HG03439 (cell line): ENCODE measurements around the gene EIF3K.
"Not testable (repeated sequence)": the region's sequence is repeated elsewhere in the genome, so short reads cannot be mapped to it uniquely, and the experiment has no call there.

Experiments
- ATAC-seq: cut with Tn5 transposase; IDR thresholded peaks from one replicate; pipeline ENCODE4 v1.9.1; 2021; ENCODE audit warnings: mild to moderate bottlenecking, moderate library complexity; ENCODE audit not compliant: unreplicated experiment

Gene EIF3K

DNA sequence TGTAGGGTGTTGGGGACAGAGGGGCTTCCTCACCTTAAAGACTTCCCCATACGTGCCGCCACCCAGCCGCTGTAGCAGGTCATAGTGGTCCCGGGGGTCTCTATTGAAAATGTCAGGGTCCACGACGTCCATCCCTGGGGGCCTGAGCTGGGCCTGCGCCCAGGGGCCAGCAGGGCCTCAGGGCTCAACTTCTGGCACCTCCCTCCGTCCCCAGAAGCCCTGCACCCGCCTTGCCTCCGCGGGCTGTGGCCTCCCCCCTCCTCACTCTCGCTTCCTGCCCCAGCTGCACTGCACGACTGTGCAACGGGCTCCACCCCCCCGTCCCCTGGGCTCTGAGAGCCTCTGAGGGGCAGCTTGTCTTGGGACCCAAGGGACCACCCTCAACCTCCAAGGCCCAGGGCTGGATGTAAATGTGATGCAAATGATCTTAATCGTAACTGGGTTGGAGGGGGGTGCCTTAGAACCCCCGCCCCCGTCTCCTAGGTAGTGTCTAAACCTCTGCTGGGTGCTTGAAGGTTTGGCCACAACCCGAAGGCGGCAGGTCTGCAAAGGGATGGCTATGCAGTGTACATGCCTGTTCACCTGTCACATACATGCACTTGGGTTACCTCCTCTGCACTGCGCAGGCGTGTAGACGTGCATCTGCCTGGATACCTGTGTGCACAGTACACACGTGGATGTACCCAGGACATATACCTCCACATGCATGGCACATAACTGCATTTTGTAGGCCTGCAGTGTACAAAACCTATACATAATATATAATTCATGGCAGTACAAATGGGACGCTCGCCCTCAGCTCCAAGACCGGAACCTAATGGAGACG, 1.0 kb upstream of the EIF3K start, which contains the start of gene MAP4K1:
TSS of gene MAP4K1 (minus strand) at position 190 of the 826 bp plus-strand sequence. CDS start at position 132, 58 bp downstream.
- peak; percentile 40 for ATAC-seq

DNA sequence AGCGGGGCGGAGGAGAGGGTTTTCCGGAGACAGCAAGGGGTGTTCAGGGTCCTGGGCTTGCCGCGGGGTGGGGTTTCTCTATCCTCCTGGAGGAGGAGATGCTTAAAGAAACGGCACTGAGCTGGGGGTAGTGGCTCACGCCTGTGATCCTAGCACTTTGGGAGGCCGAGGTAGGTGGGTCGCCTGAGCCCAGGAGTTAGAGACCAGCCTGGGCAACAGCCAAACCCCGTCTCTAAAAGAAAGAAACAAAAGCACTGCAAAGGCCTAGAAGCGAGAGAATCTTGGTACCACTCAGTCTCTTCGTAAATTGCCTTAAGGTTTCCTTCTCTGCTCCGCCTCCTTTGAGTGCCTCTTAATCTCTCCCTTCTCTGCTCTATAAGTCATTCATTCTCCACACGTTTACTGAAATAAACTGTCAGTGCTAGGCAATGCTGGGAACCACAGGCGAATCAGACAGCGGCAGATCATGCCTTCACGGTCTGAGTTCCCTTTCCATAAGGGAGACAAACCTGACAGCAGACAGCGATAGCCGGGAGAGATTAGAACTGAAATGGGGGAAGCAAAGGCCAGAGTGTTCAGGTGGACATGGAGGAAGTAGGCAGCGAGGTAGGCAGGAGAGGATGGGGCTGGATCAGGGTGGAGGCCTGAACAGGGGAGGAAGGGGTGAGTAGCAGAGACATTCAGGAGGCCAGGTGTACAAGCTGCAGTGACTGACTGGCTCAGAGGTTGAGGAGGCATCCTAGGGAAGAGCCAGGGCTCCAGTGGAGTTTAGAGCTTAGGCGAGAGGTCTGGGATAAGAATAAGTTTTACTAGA, 580 bp downstream of the EIF3K start:
- ATAC-seq, result no peak

DNA sequence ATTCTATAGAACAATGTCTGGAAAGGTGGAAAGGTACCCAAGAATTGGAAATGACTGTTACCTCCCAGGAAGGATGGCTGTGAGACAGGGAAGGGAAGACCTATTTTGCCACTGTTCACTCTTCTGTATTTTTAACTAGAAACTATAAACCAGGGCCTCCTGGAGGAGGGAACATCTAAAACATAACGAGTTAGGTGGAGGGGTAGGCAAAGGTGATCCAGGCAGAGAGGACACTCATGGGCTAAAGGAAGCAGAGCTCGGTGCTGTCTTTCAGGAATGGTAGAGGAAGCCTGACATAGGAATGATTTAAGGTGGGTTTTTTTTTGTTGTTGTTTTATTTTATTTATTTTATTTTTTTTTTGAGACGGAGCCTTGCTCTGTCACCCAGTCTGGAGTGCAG, 5.8 kb downstream of the EIF3K start:
- no peak for ATAC-seq

DNA sequence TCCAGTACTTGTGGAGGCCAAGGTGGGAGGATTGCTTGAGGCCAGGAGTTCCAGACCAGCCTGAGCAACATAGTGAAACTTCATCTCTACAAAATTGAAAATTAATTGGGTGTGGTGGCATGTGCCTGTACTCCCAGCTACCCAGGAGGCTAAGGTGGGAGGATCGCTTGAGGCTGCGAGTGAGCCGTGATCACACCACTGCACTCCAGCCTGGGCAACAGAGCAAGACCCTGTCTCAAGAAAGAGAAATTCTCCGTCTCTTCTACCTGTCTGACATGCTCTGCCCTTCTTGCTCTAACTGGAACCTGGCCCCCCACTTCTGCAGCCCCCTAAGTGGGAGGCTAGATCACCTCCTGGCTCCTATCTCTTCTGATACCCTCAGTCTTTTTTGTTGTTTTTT, 7.4 kb downstream of the EIF3K start:
- no peak for ATAC-seq

DNA sequence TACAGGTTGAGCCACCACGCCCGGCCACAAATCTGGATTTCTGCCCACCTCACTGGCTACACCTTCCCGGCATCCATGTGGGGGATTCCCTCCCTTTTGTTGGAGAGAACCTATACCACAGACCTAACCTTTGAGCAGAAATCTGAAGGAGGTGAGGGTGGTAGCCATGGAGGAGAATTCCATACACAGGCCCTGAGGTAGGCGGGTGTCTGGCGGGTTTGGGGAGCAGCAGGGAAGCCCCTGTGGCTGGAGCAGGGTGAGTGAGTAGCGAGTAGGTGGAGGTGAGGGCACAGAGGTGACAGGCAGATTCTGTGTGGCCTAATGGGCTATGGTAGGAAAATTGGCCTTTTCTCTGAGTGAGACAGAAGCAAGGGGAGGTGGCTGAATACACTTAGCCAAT, 10.6 kb downstream of the EIF3K start:
- ATAC-seq, result no peak

DNA sequence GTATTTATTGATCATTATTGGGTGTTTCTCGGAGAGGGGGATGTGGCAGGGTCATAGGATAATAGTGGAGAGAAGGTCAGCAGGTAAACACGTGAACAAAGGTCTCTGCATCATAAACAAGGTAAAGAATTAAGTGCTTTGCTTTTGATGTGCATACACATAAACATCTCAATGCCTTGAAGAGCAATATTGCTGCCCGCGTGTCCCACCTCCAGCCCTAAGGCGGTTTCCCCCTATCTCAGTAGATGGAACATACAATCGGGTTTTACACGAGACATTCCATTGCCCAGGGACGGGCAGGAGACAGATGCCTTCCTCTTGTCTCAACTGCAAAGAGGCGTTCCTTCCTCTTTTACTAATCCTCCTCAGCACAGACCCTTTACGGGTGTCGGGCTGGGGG, 12.3 kb downstream of the EIF3K start:
- not testable (repeated sequence) for ATAC-seq

DNA sequence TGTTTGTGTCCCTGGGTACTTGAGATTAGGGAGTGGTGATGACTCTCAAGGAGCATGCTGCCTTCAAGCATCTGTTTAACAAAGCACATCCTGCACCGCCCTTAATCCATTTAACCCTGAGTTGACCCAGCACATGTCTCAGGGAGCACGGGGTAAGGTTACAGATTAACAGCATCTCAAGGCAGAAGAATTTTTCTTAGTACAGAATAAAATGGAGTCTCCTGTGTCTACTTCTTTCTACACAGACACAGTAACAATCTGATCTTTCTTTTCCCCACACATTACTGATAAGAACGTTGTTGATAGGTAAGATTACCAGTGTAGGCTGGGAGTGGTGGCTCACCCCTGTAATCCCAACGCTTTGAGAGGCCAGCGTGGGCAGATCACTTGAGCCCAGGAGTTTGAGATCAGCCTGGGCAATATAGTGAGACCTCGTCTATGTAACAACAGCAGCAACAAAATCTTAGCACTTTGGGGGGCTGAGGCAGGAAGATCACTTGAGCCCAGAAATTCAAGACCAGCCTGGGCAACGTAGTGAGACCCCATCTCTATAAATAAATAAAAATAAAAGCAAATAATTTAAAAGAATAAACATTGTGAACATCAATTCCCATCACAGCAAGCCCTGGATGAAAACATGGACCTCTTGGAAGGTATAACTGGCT, 13.0 kb downstream of the EIF3K start:
- not testable (repeated sequence) for ATAC-seq

DNA sequence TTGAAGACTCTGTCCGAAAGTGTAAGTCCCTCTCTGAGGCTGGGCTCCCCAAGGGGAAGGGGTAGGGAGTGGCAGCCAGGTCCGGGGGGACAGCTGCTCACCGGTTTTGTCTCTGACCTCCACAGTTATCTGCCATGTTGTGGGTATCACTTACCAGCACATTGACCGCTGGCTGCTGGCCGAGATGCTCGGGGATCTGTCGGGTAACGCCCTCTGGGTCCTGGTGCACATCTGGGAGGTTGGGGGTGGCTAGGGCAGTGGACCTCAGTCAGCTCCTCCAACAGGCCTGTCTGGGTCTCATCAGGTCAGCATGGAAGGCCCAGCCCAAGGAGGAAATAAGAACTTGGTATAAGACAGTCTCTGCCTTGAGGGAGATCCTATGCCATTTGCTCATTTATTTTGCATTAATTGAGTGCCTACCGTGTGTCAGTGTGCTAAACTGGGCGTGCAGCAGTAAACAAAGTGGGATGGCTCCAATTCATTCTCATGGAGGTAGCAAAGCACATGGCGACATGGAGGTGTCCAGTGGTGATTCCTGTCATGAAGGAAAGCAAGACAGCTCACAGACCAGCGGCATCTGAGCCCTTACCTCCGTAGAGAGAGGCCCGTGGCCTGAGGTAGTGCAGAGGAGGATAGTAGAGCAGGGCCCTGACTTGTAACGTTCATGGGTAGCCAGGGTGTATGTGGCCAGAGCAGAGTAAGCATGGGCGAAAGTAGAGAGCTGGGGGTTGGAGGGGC, 13.7 kb downstream of the EIF3K start:
- ATAC-seq, result no peak

DNA sequence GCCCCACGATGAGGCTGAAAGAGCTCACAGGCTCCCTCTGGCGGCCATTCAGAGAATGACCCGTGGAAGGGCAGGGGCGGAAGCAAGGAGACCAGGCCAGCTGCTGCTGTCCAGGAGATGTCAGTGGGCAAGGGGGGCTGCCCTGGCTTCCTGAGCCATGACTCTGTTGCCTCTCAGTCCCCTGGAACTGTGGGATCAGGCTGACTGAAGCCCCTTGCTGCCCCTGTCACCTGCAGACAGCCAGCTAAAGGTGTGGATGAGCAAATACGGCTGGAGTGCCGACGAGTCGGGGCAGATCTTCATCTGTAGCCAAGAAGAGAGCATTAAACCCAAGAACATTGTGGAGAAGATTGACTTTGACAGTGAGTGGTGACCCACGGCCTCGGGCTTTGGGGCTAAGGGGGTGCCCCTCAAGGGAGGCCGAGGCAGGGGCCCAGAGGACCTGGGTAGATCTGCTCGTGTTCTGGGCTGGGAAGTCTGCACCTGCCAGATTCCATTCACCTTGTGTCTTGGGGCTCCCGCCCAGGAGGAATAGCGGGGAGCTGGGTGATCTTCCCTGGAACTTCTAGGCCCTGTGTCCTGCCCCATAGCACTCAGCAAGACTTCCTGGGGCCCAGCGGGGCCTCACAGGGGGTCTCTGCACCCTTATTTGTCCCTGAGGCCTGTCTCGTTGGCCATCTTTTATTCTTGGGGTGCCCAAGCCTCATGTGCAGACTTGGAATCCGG, 15.9 kb downstream of the EIF3K start:
- no peak for ATAC-seq

DNA sequence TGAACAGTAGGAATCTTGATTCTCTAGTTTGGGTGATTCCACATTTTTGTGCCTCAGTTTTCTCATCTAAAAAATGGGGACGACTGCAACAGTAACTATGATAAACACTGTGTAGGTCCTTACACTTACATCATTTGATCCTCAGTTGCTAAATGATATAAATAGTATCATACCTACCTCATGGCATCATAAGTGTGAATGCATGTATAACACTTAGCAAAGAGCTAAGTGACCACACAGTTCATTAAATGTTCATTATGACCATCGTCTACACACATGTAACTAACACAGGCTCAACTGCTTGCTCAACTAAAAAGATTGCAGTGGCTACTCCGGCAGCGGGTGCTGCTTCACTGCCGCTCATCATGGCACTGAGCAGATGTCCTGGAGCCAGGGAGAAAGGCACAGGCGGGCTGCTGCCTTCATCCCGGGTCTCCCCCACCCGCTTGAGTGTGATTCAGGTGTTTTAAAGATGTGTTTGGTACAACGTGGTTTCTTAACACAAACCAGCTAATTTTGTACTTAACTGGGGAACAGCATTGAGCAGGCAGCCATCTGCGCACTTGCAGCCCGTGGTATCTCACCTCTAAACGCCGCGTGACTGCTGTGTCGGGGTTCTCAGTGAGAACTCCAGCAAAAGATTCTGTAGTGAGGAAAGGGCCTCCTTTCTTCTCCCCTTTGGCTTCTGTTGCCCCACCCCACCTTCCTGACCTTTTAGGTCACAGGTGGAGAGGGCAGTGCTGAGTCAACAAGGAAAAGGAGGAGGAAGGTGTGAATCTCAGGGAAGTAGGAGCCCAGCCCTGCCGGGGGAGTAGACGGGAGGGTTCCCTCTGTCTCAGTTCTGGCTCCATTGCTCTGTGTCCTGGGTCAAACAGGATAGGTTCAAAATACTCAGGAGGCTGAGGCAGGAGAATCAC, 16.8 kb downstream of the EIF3K start:
- ATAC-seq, result no peak

DNA sequence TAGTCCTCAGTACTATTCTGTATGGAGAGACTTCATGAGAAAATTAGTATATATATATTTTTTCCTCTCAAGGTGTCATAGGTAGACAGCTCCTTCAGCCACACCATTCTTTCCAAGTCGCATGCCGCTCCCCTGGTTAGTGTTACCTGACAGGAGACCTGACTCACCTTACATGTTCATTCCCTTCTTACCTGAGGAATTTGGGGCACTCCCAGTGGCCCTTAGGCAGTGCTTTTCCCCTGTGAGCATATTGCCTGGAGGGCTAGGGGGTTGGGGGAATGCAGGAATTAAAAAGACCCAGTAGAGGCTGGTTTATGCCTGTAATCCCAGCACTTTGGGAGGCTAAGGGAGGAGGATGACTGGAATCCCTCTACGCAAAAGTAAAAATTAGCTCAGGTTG, 19.5 kb downstream of the EIF3K start:
- no peak for ATAC-seq

DNA sequence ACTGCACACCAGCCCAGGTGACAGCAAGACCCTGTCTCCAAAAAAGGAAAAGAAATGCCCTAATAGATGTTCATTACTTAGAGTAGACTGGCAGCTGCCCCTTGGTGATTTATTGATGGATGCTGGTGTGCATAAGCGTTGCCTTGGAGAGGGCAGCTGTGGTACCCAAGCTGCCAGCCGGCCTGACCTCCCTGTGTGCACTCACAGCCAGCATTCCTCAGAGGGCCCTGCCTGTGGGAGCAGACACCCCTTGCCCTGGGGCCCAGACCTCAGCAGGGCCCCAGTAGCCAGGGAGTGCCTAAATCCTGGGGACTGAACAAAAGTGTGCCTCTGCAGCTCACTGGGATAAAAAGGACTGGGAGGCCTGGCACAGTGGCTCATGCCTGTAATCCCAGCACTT, 20.7 kb downstream of the EIF3K start:
- no peak for ATAC-seq

DNA sequence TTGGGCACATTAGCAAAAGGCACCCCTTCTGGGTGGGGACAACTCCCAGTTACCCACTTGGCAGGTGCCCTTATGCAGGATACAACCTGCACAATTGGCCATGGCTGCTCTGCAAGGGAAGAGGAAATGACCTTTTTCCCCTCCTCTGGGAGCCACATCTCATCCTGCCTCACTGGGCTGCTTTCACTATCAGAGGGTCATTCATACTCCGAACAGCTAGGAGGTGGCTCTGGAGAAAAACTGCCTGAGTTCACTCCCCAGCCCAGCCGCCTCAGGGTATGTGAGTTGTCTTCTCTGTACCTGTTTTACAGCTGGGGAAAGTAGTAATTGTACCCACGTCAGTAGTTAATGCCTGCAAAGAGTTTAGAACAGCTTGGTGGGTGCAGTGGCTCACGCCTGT, 21.4 kb downstream of the EIF3K start:
- no peak for ATAC-seq

DNA sequence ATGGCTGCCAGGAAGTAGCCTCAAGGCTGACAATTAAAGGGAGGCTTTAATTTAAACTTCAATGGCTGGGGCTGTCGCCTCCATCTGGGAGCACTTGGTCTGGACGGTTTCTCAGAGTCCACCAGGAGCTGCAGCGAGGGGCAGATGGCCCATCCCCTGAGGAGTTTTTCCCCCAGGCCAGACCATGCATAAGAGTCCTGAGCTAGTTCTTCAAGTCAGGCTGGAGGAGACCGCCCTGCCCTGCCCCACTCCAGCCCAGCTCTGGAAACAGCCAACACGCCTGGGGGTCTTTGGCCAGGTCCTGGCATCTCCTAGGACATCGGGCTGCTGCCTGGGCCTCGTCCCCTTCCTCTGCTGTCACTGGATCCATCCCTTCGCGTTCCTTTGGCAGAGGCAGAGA, 23.2 kb downstream of the EIF3K start:
- ATAC-seq, result no peak

DNA sequence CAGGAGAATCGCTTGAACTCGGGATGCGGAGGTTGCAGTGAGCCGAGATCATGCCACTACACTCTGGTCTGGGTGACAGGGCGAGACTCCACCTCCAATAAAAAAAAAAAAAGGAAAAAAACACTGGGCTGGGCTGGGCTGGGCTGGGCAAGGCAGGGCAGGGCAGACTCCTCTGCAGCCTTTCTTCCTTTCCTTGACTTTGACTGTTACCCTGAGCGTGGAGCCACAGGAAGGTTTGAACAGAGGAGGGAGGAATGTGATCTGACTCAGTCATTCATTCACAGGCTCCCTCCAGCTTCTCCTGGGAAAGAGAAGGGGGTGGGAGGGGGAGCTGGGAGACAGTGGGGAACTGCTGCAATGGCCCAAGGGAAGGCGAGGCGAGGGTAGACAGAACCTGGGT, 25.7 kb downstream of the EIF3K start:
- no peak for ATAC-seq

DNA sequence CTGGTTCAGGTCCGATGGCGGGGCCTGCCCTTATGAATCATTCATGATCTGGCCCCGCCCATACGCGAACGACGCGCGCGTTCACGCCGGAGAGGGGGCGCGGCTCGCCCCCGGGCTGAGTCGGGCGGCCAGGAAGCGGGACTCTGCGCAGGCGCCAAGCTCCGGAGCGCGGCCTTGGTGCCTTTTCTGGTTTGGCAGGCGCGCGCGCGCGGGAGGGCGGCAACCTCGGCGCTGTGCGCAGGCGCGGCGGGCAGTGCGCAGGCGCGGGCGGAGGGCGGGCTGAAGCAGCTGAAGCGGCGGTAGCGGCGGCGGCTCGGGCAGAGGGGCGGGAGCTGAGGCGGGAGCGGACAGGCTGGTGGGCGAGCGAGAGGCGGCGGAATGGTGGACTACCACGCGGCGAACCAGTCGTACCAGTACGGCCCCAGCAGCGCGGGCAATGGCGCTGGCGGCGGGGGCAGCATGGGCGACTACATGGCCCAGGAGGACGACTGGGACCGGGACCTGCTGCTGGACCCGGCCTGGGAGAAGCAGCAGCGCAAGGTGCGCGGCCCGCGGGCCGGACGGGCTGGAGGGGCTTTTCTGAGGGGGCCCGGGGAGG, 28.5 kb downstream of the EIF3K start, which contains the start of gene ACTN4:
TSS of gene ACTN4 (plus strand) at position 282 of the 598 bp plus-strand sequence. CDS start at position 379, 97 bp downstream.
- ATAC-seq, result peak; percentile 89

DNA sequence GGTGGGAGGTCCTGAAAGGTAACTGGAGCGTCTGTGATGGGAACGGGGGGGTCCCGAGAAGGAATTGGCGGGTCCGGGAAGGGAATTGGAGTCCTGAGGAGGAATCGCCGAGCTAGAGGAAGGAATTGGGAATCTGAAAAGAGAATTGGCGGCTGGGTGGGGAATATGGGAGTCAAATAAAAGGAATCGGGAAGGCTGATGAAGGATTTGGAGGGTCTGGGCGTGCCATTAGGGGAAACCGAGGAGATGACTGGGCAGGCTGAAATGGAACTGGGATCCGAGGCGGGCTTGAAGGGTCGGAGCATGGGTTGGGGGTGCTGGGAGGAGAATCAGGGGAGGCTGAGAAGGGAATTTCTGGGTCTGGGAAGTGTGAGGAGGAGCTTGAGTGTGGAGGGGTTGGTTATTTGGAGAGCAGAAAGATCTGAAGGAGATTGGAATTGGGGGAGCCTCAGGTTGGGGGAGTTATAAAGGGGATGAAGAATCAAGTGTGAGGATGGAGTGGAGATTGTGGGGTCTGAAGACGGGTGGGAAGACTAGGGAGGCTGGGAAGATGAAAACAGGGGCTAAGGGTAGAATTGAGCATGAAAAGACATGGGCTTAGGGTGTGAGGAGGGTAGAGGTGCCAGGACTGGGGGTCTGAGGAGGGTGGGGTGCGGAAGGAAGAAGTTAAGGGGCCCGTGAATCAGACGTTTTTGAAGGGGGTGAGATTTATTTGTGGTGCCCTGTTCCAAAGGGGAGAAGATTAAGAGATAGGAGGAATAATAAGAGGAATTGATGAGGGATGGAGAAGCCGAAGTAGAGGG, 29.2 kb downstream of the EIF3K start:
- no peak for ATAC-seq
